ENCODE measurements around the gene MPC1.

GRCh38 chr6:166346965-166347364 lies 35.8 kb downstream of the MPC1 start:
- TF ChIP-seq CTCF (IDR thresholded peaks at IDR 0.05) (no peak), POLR2A (IDR thresholded peaks at IDR 0.05) (no peak)

Measured in right lobe of liver (tissue), 4 donors.